H1 (cell line): ENCODE measurements around the gene SLC25A52. TPM values are rescaled to one million over a fixed set of nuclear protein-coding genes. Genes with fewer than 3 reads are reported as not detected.
"Not testable (repeated sequence)": the region's sequence is repeated elsewhere in the genome, so short reads cannot be mapped to it uniquely, and the experiment has no call there.

Experiments
- CTCF ChIA-PET: fragments of 300-600 bp; sonication (Branson Sonifier 250); formaldehyde crosslinking; loops from one replicate; lab custom pipeline; 2021; ENCODE audit not compliant: partially characterized antibody; lab: Charles Lee
- POLR2A ChIA-PET: fragments of 300-600 bp; sonication (Branson Sonifier 250); formaldehyde crosslinking; loops from one replicate; lab custom pipeline; 2021; ENCODE audit warnings: inconsistent platforms; ENCODE audit not compliant: partially characterized antibody; lab: Charles Lee
- DNase-seq, 2 experiments: peaks; one replicate each; pipeline versions ENCODE4 v3.0.0 to v3.0.0-alpha.2; 2010 to 2022; ENCODE audit warnings: low spot score in 2 of 2, low read depth in 1 of 2, mixed read lengths in 1 of 2
- FAIRE-seq: peaks from 2 replicates; lab custom pipeline; 2011; peaks lifted over from hg19 to GRCh38; lab: Jason Lieb, UNC
- H2AFZ ChIP-seq: 2 replicates; pipeline ENCODE4 v1.8.1; 2012; ENCODE audit warnings: low read length, inconsistent platforms
- H2AK5ac ChIP-seq: 2 replicates; pipeline ENCODE4 v1.6.1; 2013; ENCODE audit warnings: low read depth, low read length
- H2BK120ac ChIP-seq: replicated peaks from 2 replicates; pipeline ENCODE3; 2013; ENCODE audit warnings: low read depth, low read length, inconsistent platforms
- H2BK12ac ChIP-seq: 2 replicates; pipeline ENCODE4 v1.6.1; 2013; ENCODE audit warnings: low read depth, low read length
- H2BK15ac ChIP-seq: 2 replicates; pipeline ENCODE4 v1.6.1; 2013; ENCODE audit warnings: low read length
- H2BK20ac ChIP-seq: 2 replicates; pipeline ENCODE4 v1.6.1; 2013; ENCODE audit warnings: low read length
- H2BK5ac ChIP-seq: 2 replicates; pipeline ENCODE4 v1.6.1; 2013; ENCODE audit warnings: low read depth, low read length
- H3K14ac ChIP-seq: 2 replicates; pipeline ENCODE4 v1.6.1; 2013; ENCODE audit warnings: inconsistent platforms; ENCODE audit not compliant: insufficient read length
- H3K18ac ChIP-seq: 2 replicates; pipeline ENCODE4 v1.6.1; 2013; ENCODE audit warnings: low read length; ENCODE audit errors: extremely low read depth
- H3K23ac ChIP-seq: 2 replicates; pipeline ENCODE4 v1.6.1; 2013; ENCODE audit warnings: inconsistent platforms; ENCODE audit not compliant: insufficient read length
- H3K23me2 ChIP-seq: 2 replicates; pipeline ENCODE4 v1.6.1; 2013; ENCODE audit warnings: low read depth, low read length
- H3K27ac ChIP-seq: 2 replicates; pipeline ENCODE4 v1.6.1; 2011; ENCODE audit warnings: low read depth, low read length, inconsistent platforms
- H3K27me3 ChIP-seq, 4 experiments: replicated peaks in 1 of 4; 1 replicate in 1 of 4; 2 replicates in 3 of 4; pipeline versions ENCODE4 v1.6.1 to v1.8.1; 2011 to 2013; ENCODE audit warnings: low read length in 3 of 4, mild to moderate bottlenecking in 3 of 4, inconsistent platforms in 2 of 4, mixed read lengths in 2 of 4, moderate library complexity in 1 of 4; ENCODE audit not compliant: control insufficient read depth in 3 of 4, insufficient read depth in 3 of 4; ENCODE audit errors: extremely low read depth in 1 of 4
- H3K36me3 ChIP-seq, 4 experiments: 2 replicates each; pipeline versions ENCODE4 v1.6.1 to v1.8.1; 2011 to 2013; ENCODE audit warnings: mild to moderate bottlenecking in 4 of 4, low read length in 3 of 4, moderate library complexity in 2 of 4, control low read depth in 1 of 4, inconsistent platforms in 1 of 4; ENCODE audit not compliant: insufficient read depth in 4 of 4, control insufficient read depth in 2 of 4
- H3K4ac ChIP-seq: replicated peaks from 2 replicates; pipeline ENCODE3; 2013; ENCODE audit warnings: low read length, low read depth, mixed read lengths, inconsistent platforms; ENCODE audit not compliant: insufficient read length
- H3K4me1 ChIP-seq, 4 experiments: replicated peaks in 1 of 4; 1 replicate in 1 of 4; 2 replicates in 3 of 4; pipeline versions ENCODE4 v1.6.1 to v1.8.1; 2011 to 2013; ENCODE audit warnings: low read length in 3 of 4, inconsistent platforms in 2 of 4, mixed read lengths in 1 of 4; ENCODE audit not compliant: insufficient read depth in 4 of 4, control insufficient read depth in 3 of 4
- H3K4me2 ChIP-seq, 2 experiments: 2 replicates each; pipeline versions ENCODE4 v1.6.1 to v1.8.1; 2011 to 2013; ENCODE audit warnings: low read depth in 2 of 2, low read length in 2 of 2, control low read depth in 1 of 2, inconsistent platforms in 1 of 2, mild to moderate bottlenecking in 1 of 2; ENCODE audit not compliant: insufficient read depth in 1 of 2
- H3K4me3 ChIP-seq, 4 experiments: fragments of 200-600, 300-600 bp in 1 of 4; sonication (generic), shearing (Covaris generic), sonication (Bioruptor Twin) in 1 of 4; 2 replicates each; pipeline versions ENCODE4 v1.5.1 to v1.8.1; 2011 to 2016; ENCODE audit warnings: low read length in 4 of 4, low read depth in 3 of 4, control low read depth in 2 of 4, inconsistent platforms in 2 of 4, mild to moderate bottlenecking in 2 of 4, mixed read lengths in 1 of 4, moderate library complexity in 1 of 4; ENCODE audit not compliant: insufficient read depth in 2 of 4; ENCODE audit errors: extremely low read depth in 1 of 4
- H3K56ac ChIP-seq: replicated peaks from 2 replicates; pipeline ENCODE3; 2013; ENCODE audit warnings: low read depth, mild to moderate bottlenecking, mixed read lengths, low read length, inconsistent platforms; ENCODE audit not compliant: insufficient read length
- H3K79me1 ChIP-seq: 2 replicates; pipeline ENCODE4 v1.6.1; 2013; ENCODE audit warnings: low read depth, low read length, control low read depth
- H3K79me2 ChIP-seq, 2 experiments: 2 replicates each; pipeline versions ENCODE4 v1.6.1 to v1.8.1; 2012 to 2013; ENCODE audit warnings: low read length in 2 of 2, mild to moderate bottlenecking in 2 of 2, inconsistent platforms in 1 of 2; ENCODE audit not compliant: insufficient read depth in 2 of 2, control insufficient read depth in 1 of 2
- H3K9ac ChIP-seq, 4 experiments: replicated peaks in 1 of 4; 1 replicate in 1 of 4; 2 replicates in 3 of 4; pipeline versions ENCODE4 v1.6.1 to v1.8.1; 2011 to 2013; ENCODE audit warnings: low read depth in 3 of 4, low read length in 3 of 4, control low read depth in 2 of 4, mild to moderate bottlenecking in 2 of 4, moderate library complexity in 2 of 4, inconsistent platforms in 1 of 4; ENCODE audit errors: extremely low read depth in 1 of 4
- H3K9me3 ChIP-seq, 2 experiments: 2 replicates each; pipeline versions ENCODE4 v1.6.1 to v1.8.1; 2012 to 2013; ENCODE audit warnings: mild to moderate bottlenecking in 2 of 2, moderate library complexity in 2 of 2, control low read depth in 1 of 2, inconsistent platforms in 1 of 2, low read depth in 1 of 2, low read length in 1 of 2, mixed read lengths in 1 of 2; ENCODE audit not compliant: insufficient read depth in 2 of 2
- H4K20me1 ChIP-seq, 2 experiments: replicated peaks in 1 of 2; 2 replicates each; pipeline versions ENCODE3 to v1.8.1; 2011 to 2013; ENCODE audit warnings: inconsistent platforms in 2 of 2, low read length in 2 of 2, mild to moderate bottlenecking in 1 of 2; ENCODE audit not compliant: insufficient read depth in 2 of 2, control insufficient read depth in 1 of 2
- H4K5ac ChIP-seq: 2 replicates; pipeline ENCODE4 v1.6.1; 2013; ENCODE audit warnings: low read length, low read depth, mixed read lengths, inconsistent platforms; ENCODE audit not compliant: insufficient read length
- H4K8ac ChIP-seq: 2 replicates; pipeline ENCODE4 v1.8.0; 2013; ENCODE audit warnings: mild to moderate bottlenecking, moderate library complexity, low read length, inconsistent platforms; ENCODE audit not compliant: insufficient read depth; ENCODE audit errors: extremely low read depth
- H4K91ac ChIP-seq: replicated peaks from 2 replicates; pipeline ENCODE3; 2013; ENCODE audit warnings: low read length, mixed read lengths, inconsistent platforms; ENCODE audit not compliant: insufficient read length
- ATF2 ChIP-seq: IDR thresholded peaks from 2 replicates; pipeline ENCODE4 v1.6.1; 2012; ENCODE audit warnings: low read length, inconsistent platforms
- WGBS, 2 experiments: shearing (Covaris generic) in 1 of 2; methylation state at CpG; one replicate each; pipeline versions ENCODE4 v1.1.6 to v1.1.7; 2013 to 2015; ENCODE audit warnings: low lambda C conversion rate in 2 of 2, mixed read lengths in 2 of 2, inconsistent platforms in 1 of 2, low coverage in 1 of 2, missing lambda C conversion rate in 1 of 2; ENCODE audit not compliant: insufficient replicate concordance in 2 of 2, insufficient coverage in 1 of 2, insufficient read length in 1 of 2; ENCODE audit errors: extremely low coverage in 1 of 2, missing lambda C conversion rate in 1 of 2; 5-methylcytosine and 5-hydroxymethylcytosine counted together
- polyA plus RNA-seq, 7 experiments: library from polyadenylated mRNA; depleted of rRNA in 3 of 7; stranded (reverse) in 5 of 7; unstranded in 2 of 7; fragments of >200 nt in 5 of 7; fragments of 200-250 nt in 2 of 7; gene quantifications; 1 replicate in 5 of 7; 2 replicates in 1 of 7; 4 replicates in 1 of 7; pipeline versions ENCODE4 v1.2.1 to v1.2.3, GENCODE V29; 2011 to 2013; ENCODE audit warnings: missing spikeins in 2 of 7, mixed read lengths in 2 of 7
- total RNA-seq: library from RNA; stranded (reverse); fragmentation: NEBNext Ultra II Directional; extraction: Animal tissue kit (Norgen Biotek cat#: 25700); gene quantifications from 2 replicates; pipeline ENCODE4 v1.2.1, GENCODE V29; 2021

SLC25A52 gene
- total and polyA plus RNA-seq, 2 of the 8 experiments (the other 6 are each of a cell fraction or from before 2014, with no cell fraction given), result not detected

- no peak for TF ChIP-seq ATF2
Observed at GRCh38 chr18:31801078-31801477, 40.4 kb upstream of the SLC25A52 start (continued).

GRCh38 chr18:31799257-31799656 is 38.6 kb upstream of the SLC25A52 start:
- H3K36me3 ChIP-seq, H3K18ac ChIP-seq, H3K9ac ChIP-seq, DNase-seq, H4K20me1 ChIP-seq, H3K27ac ChIP-seq, H2BK15ac ChIP-seq, H2BK5ac ChIP-seq, H4K8ac ChIP-seq, H3K4me3 ChIP-seq, H3K23me2 ChIP-seq, H3K4me1 ChIP-seq, H2AFZ ChIP-seq, H3K23ac ChIP-seq, H3K4me2 ChIP-seq, H3K27me3 ChIP-seq, H2AK5ac ChIP-seq, H3K14ac ChIP-seq, H4K91ac ChIP-seq, H3K79me2 ChIP-seq, POLR2A ChIA-PET, H3K56ac ChIP-seq, H3K79me1 ChIP-seq, FAIRE-seq, H3K4ac ChIP-seq, H2BK120ac ChIP-seq, H2BK12ac ChIP-seq, H2BK20ac ChIP-seq, H3K9me3 ChIP-seq, H4K5ac ChIP-seq: not testable (repeated sequence)
- CTCF ChIA-PET, result interaction anchor here (0.8 kb wide), 1 partner anchor 18 kb away, joined by 3 read pairs; no protein-coding TSS in a partner anchor
- 84% methylated on average over 5 of the region's 5 CpGs; no CpG with 5 or more reads in 1 of the 2 experiments for WGBS, 2 experiments
